Kidney (tissue), 14 donors: Measurements from ENCODE around the gene SEMA5A. TPM values are rescaled to one million over a fixed set of nuclear protein-coding genes. Genes with fewer than 3 reads are reported as not detected.
A peak's percentile ranks its signal among the peaks of the same experiment; 100 is the strongest.

Experiments used
- DNase-seq, 5 donors: peaks; one replicate each; pipeline ENCODE4 v3.0.0-alpha.2; 2013 to 2020
- FAIRE-seq: peaks from 2 replicates; lab custom pipeline; 2012; peaks lifted over from hg19 to GRCh38; lab: Jason Lieb, UNC
- H3K27ac ChIP-seq, 2 donors: one replicate each; pipeline ENCODE4 v1.7.0; 2013; ENCODE audit warnings: low read depth in 2 of 2, low read length in 2 of 2, inconsistent platforms in 1 of 2
- H3K27me3 ChIP-seq: one replicate; pipeline ENCODE4 v1.7.1; 2013; ENCODE audit warnings: low read length, inconsistent platforms; ENCODE audit not compliant: control insufficient read depth, insufficient read depth
- H3K36me3 ChIP-seq, 3 donors: one replicate each; pipeline versions ENCODE4 v1.7.0 to v1.7.1; 2013; ENCODE audit warnings: low read length in 3 of 3, control low read depth in 1 of 3, inconsistent platforms in 1 of 3; ENCODE audit not compliant: insufficient read depth in 3 of 3, control insufficient read depth in 2 of 3
- H3K4me1 ChIP-seq, 3 donors: one replicate each; pipeline versions ENCODE4 v1.7.0 to v1.7.1; 2013; ENCODE audit warnings: low read length in 3 of 3, inconsistent platforms in 1 of 3, low read depth in 1 of 3; ENCODE audit not compliant: control insufficient read depth in 2 of 3, insufficient read depth in 2 of 3
- H3K4me3 ChIP-seq, 3 donors: one replicate each; pipeline versions ENCODE4 v1.7.0 to v1.8.1; 2013; ENCODE audit warnings: low read length in 3 of 3, control low read depth in 1 of 3, inconsistent platforms in 1 of 3
- H3K9ac ChIP-seq, 3 donors: one replicate each; pipeline versions ENCODE4 v1.7.0 to v1.7.1; 2013; ENCODE audit warnings: low read length in 3 of 3, control low read depth in 1 of 3, inconsistent platforms in 1 of 3
- H3K9me3 ChIP-seq, 3 donors: one replicate each; pipeline versions ENCODE4 v1.7.0 to v1.7.1; 2013; ENCODE audit warnings: low read length in 3 of 3, control low read depth in 1 of 3, inconsistent platforms in 1 of 3; ENCODE audit not compliant: control insufficient read depth in 2 of 3, insufficient read depth in 1 of 3
- CTCF ChIP-seq: IDR thresholded peaks from 3 replicates; pipeline ENCODE4 v1.5.1; 2012; ENCODE audit warnings: mild to moderate bottlenecking, moderate library complexity, borderline replicate concordance; ENCODE audit not compliant: insufficient read depth; ENCODE audit errors: extremely low read depth
- intact Hi-C: fragments of 100-400 bp; cut with DNase I; formaldehyde crosslinking; loops from one replicate; pipeline ENCODE4 v1.11.1; 2022
- polyA plus RNA-seq: library from polyadenylated mRNA; stranded (reverse); fragments of 350-450 nt; fragmentation: Illumina TruSeq; extraction: RNeasy Lipid Tissue Mini Kit (QIAGEN cat#74804); gene quantifications from one replicate; pipeline ENCODE4 v1.2.3, GENCODE V29; 2014; ENCODE audit warnings: low read depth, low replicate concordance; ENCODE audit not compliant: insufficient read depth
- total RNA-seq: library from RNA; stranded (reverse); fragmentation: NEBNext Ultra II Directional; extraction: Animal tissue kit (Norgen Biotek cat#: 25700); gene quantifications from one replicate; pipeline ENCODE4 v1.2.1, GENCODE V29; 2021
- donor health status: control.
- donor health status: control.
- donor health status: control.
- donor health status: control.
- donor health status: control.
- donor health status: DM: yes; HTN: yes; CAD: no.
- donor health status: Normal renal cell carcinoma (clear cell type).

SEMA5A gene
- total and polyA plus RNA-seq, 2 donors from 2014 or later = 7.9 to 23.3 TPM

DNA sequence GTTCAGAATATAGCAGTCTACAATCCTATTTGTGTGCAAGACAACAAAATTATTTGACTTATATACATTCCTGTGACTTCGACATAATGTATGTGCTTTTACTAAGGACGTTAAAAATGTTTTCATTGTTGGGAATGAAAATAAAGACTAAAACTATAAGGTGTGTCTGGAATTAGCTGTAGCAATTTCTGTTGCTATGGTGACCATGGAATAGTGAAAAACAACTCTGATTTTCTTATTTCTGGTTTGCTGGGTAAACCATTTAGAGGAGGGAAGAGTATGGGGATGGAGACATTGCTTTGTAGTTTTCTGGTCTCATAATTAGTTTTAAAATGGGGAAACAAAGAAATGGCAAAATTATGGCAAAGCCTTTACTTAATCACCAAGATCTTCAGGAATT lies 343.2 kb downstream of the SEMA5A start:
- Histone ChIP-seq H3K9me3 (no peaks in the 10 kb centered on the region), H3K27me3 (no peaks in the 10 kb centered on the region), H3K4me3 (no peak overlapping the region), H3K27ac (no peak overlapping the region), H3K9ac (no peak overlapping the region), H3K36me3 (no peaks in the 10 kb centered on the region), H3K4me1 (no peaks in the 10 kb centered on the region)
- DNase-seq (no peak), FAIRE-seq (no peak)
- no peak for TF ChIP-seq CTCF
- intact Hi-C loops = no loop called here

DNA sequence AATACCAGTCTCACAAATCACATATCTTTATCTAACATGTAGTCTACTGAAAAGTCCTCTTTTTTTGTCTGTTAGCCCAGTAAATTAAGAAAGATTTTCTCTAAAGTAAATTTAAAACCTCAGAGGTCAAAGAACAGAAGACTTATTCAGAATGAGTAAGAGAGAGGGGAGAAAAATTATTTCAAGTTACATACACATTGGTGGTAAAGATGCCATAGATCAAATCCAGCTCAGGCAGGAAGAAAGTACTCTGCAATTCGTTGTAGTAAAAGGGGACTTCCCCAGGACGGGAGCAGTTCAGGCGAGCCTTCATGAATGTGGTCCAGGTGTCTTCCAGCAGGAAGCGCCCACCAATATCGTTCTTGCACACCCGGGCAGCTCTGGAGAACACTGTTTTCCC lies 344.1 kb downstream of the SEMA5A start:
- Histone ChIP-seq H3K27me3 (no peaks in the 10 kb centered on the region), H3K27ac (no peak overlapping the region), H3K9me3 (no peaks in the 10 kb centered on the region), H3K4me1 (no peaks in the 10 kb centered on the region), H3K9ac (no peak overlapping the region), H3K4me3 (no peak overlapping the region), H3K36me3 (no peaks in the 10 kb centered on the region)
- DNase-seq = no peak
- no peak for FAIRE-seq
- no peak for TF ChIP-seq CTCF
- intact Hi-C loops = no loop called here

- Histone ChIP-seq H3K36me3 (peaks cover 0 to under 1% (median 0%) of the 10 kb centered on the region in 3 donors), H3K9ac (no peak overlapping the region), H3K4me1 (no peaks in the 10 kb centered on the region), H3K9me3 (no peaks in the 10 kb centered on the region), H3K27ac (no peak overlapping the region), H3K4me3 (no peak overlapping the region), H3K27me3 (no peaks in the 10 kb centered on the region)
- intact Hi-C loops = no loop called here
- no peak for FAIRE-seq
- TF ChIP-seq CTCF = no peak
- no peak for DNase-seq
Measured at GRCh38 chr5:9201011-9201410, 344.9 kb downstream of the SEMA5A start.

DNA sequence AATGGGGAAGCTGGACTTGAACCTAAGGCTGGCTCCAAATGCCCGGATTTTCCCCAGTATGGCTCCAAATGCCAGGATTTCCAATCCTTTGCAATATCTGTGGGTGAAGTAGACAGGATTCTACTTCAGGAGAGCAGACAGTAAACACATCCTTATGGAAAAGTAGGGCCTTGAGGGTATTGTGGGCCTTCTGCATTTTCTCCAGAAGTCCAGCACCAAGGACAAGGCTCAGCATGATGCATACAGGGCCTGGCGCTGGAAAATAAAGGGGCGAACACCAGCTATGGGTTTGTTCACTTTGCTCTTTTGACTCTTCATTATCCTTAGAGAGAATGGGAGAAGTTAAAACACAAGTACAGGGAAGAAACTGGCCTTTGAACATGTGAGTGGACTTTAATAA lies 347.5 kb downstream of the SEMA5A start:
- intact Hi-C loops = no loop called here
- no peak for FAIRE-seq
- no peak for TF ChIP-seq CTCF
- no peak overlapping the region for H3K9ac ChIP-seq
- H3K36me3 ChIP-seq = peaks cover 0 to 3% (median 0%) of the 10 kb centered on the region in 3 donors
- no peaks in the 10 kb centered on the region for H3K4me1 ChIP-seq
- H3K27me3 ChIP-seq = no peaks in the 10 kb centered on the region
- H3K4me3 ChIP-seq = no peak overlapping the region
- no peak overlapping the region for H3K27ac ChIP-seq
- H3K9me3 ChIP-seq = no peaks in the 10 kb centered on the region
- peak in 1 of 5 donors; percentile 36 for DNase-seq
